B cell (primary cell): ENCODE measurements around the gene RASGEF1C. TPM values are rescaled to one million over a fixed set of nuclear protein-coding genes. Genes with fewer than 3 reads are reported as not detected.

Experiments used
- ATAC-seq: fragments of 200-7000 bp; cut with Tn5 transposase; one replicate; pipeline ENCODE4 v1.10.0; 2021; ENCODE audit warnings: low read depth, mild to moderate bottlenecking, moderate number of reproducible peaks, moderate library complexity
- CTCF ChIA-PET: fragments of 350-600 bp; sonication (Branson Sonifier 250); formaldehyde crosslinking; loops from one replicate; lab custom pipeline; 2021; ENCODE audit warnings: antibody characterized with exemption, inconsistent platforms; lab: Charles Lee
- POLR2A ChIA-PET: fragments of 350-600 bp; sonication (Branson Sonifier 250); formaldehyde crosslinking; loops from one replicate; lab custom pipeline; 2021; ENCODE audit warnings: antibody characterized with exemption; lab: Charles Lee
- DNase-seq: peaks from one replicate; pipeline ENCODE4 v3.0.0; 2013
- H2AFZ ChIP-seq: 2 replicates; pipeline ENCODE4 v1.6.1; 2012; ENCODE audit warnings: mild to moderate bottlenecking, low read depth, low read length; ENCODE audit not compliant: insufficient read depth, poor library complexity, severe bottlenecking
- H3K27ac ChIP-seq, 2 donors: 1 replicate in 1 of 2; 2 replicates in 1 of 2; pipeline ENCODE4 v1.5.1; 2012 to 2013; ENCODE audit warnings: low read length in 2 of 2, mild to moderate bottlenecking in 2 of 2, moderate library complexity in 1 of 2
- H3K27me3 ChIP-seq, 4 experiments: fragments of 200-600 bp in 1 of 4; sonication (generic) in 1 of 4; replicated peaks in 1 of 4; 1 replicate in 2 of 4; 2 replicates in 2 of 4; pipeline versions ENCODE4 v1.6.1 to v1.7.0; 2013 to 2016; ENCODE audit warnings: low read length in 3 of 4, mild to moderate bottlenecking in 2 of 4, mixed read lengths in 1 of 4, moderate library complexity in 1 of 4; ENCODE audit not compliant: insufficient read depth in 4 of 4, control insufficient read depth in 3 of 4; ENCODE audit errors: control extremely low read depth in 1 of 4
- H3K36me3 ChIP-seq, 2 experiments: replicated peaks in 1 of 2; 1 replicate in 1 of 2; 2 replicates in 1 of 2; pipeline versions ENCODE4 v1.6.1 to v1.7.1; 2013; ENCODE audit warnings: low read length in 1 of 2; ENCODE audit not compliant: insufficient read depth in 2 of 2, control insufficient read depth in 1 of 2; ENCODE audit errors: control extremely low read depth in 1 of 2, extremely low read depth in 1 of 2
- H3K4me1 ChIP-seq, 2 donors: fragments of 200-600 bp in 1 of 2; sonication (generic) in 1 of 2; 1 replicate in 1 of 2; 2 replicates in 1 of 2; pipeline versions ENCODE4 v1.5.1 to v1.6.1; 2013 to 2017; ENCODE audit warnings: low read length in 2 of 2; ENCODE audit not compliant: control insufficient read depth in 2 of 2, insufficient read depth in 2 of 2
- H3K4me2 ChIP-seq: replicated peaks from 2 replicates; pipeline ENCODE3; 2012; ENCODE audit warnings: mild to moderate bottlenecking, low read depth, low read length; ENCODE audit not compliant: poor library complexity, severe bottlenecking
- H3K4me3 ChIP-seq, 5 experiments: fragments of 200-600 bp in 1 of 5; sonication (generic) in 1 of 5; 1 replicate in 3 of 5; 2 replicates in 2 of 5; pipeline versions ENCODE4 v1.5.1 to v1.7.0; 2011 to 2016; ENCODE audit warnings: low read length in 4 of 5, mild to moderate bottlenecking in 4 of 5, low read depth in 2 of 5, control low read depth in 1 of 5, moderate library complexity in 1 of 5; ENCODE audit not compliant: insufficient read depth in 1 of 5; ENCODE audit errors: control extremely low read depth in 1 of 5, extremely low read depth in 1 of 5
- H3K79me2 ChIP-seq: fragments of 200-600 bp; sonication (generic); one replicate; pipeline ENCODE4 v1.6.0; 2016; ENCODE audit warnings: low read length; ENCODE audit not compliant: control insufficient read depth, insufficient read depth
- H3K9ac ChIP-seq: fragments of 200-600 bp; sonication (generic); 2 replicates; pipeline ENCODE4 v1.6.1; 2017; ENCODE audit warnings: mild to moderate bottlenecking, low read length, moderate library complexity
- H3K9me3 ChIP-seq, 3 donors: one replicate each; pipeline versions ENCODE4 v1.6.1 to v1.7.1; 2013; ENCODE audit warnings: low read length in 2 of 3; ENCODE audit not compliant: control insufficient read depth in 2 of 3, insufficient read depth in 1 of 3; ENCODE audit errors: control extremely low read depth in 1 of 3
- H4K20me1 ChIP-seq: 2 replicates; pipeline ENCODE4 v1.6.0; 2012; ENCODE audit warnings: mild to moderate bottlenecking, low read length; ENCODE audit not compliant: insufficient read depth, control insufficient read depth, poor library complexity, severe bottlenecking
- H3K27ac Mint-ChIP-seq: one replicate; pipeline ENCODE4 v1.8.0; 2021; ENCODE audit warnings: mixed read lengths
- H3K27me3 Mint-ChIP-seq: one replicate; pipeline ENCODE4 v1.8.0; 2021; ENCODE audit warnings: mixed read lengths
- H3K4me1 Mint-ChIP-seq: one replicate; pipeline ENCODE4 v1.8.0; 2021; ENCODE audit warnings: mixed read lengths
- H3K4me3 Mint-ChIP-seq: one replicate; pipeline ENCODE4 v1.8.0; 2021; ENCODE audit warnings: mixed read lengths
- H3K9me3 Mint-ChIP-seq: one replicate; pipeline ENCODE4 v1.8.0; 2022; ENCODE audit warnings: mixed read lengths; ENCODE audit not compliant: insufficient read depth
- EZH2 ChIP-seq: IDR thresholded peaks from 2 replicates; pipeline ENCODE4 v1.6.1; 2012; ENCODE audit warnings: borderline replicate concordance, low read depth, mild to moderate bottlenecking, moderate library complexity, low read length; ENCODE audit not compliant: insufficient read depth, poor library complexity, severe bottlenecking
- WGBS: methylation state at CpG from one replicate; pipeline ENCODE4 v1.1.5; 2013; ENCODE audit warnings: missing lambda C conversion rate; ENCODE audit not compliant: insufficient coverage; 5-methylcytosine and 5-hydroxymethylcytosine counted together
- intact Hi-C: fragments of 100-400 bp; cut with micrococcal nuclease; formaldehyde crosslinking; loops from one replicate; pipeline ENCODE4 v1.10.0; 2022
- polyA plus RNA-seq: library from polyadenylated mRNA; depleted of rRNA; stranded (reverse); fragments of >200 nt; gene quantifications from 2 replicates; pipeline ENCODE4 v1.2.3, GENCODE V29; 2012
- total RNA-seq, 2 donors: library from RNA; stranded (reverse); fragments of 120-200 nt in 1 of 2; gene quantifications; 1 replicate in 1 of 2; 2 replicates in 1 of 2; pipeline versions ENCODE4 v1.2.3 to v1.2.4, GENCODE V29; 2013 to 2022
- TF ChIP-seq, protein P1 (sequence below): fragments of 200-600 bp; IDR thresholded peaks from one replicate; pipeline ENCODE4 v1.8.0; 2022; ENCODE audit warnings: antibody characterized with exemption, mild to moderate bottlenecking

RASGEF1C gene
- total and polyA plus RNA-seq, 2 donors (not counting 1 experiment from before 2014, with no cell fraction given) = not detected

DNA sequence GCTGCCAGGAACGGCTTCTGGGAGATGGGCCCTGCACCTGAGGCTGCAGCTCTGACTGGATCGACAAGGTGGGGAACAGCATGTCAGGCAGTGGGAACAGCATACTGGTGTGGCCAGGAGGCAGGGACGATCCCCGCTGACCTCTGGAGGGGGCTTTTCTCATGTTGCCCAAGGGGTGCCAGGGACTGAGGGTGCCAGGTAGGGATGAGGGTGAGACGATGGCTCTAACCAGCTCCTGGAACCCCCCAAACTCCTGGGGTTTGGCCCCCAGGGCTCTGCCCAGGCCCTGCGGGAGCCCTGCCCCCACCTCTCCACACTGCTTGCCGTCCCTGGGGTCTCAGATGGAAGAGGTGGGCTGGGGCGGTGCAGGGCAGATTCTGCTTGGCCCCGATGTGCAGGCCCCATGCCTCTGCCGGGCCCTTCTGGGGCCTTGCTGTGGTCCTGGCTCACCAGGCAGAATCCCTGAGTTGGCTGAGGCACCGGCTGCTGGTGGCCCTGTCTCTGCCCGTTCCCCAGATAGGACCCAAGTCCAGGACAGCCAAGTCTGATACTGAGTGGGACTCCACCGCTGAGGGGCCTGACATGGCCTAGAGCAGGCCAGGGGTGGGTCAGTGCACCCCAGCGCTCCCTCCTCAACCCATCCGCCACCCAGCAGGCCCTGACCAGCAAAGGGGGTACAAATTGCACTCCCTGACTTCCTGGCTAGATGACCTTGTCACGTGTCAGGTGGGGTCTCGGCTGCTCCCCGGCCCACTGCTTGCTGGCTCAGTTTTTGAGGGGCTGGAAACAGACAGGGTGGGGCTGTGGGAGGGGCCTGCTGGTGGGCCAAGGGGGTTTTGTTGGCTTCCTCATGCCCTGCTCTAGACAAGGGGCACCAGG is 109.0 kb downstream of the RASGEF1C start:
- intact Hi-C loops = no loop called here
- no peak overlapping the region for H3K27ac Mint-ChIP-seq

More for the DNA sequence above, 109.0 kb downstream of the RASGEF1C start:
- POLR2A ChIA-PET = no interaction called here
- Histone ChIP-seq H3K27ac (no peak overlapping the region), H3K79me2 (no peaks in the 10 kb centered on the region), H3K4me2 (no peak overlapping the region), H4K20me1 (no peaks in the 10 kb centered on the region), H3K4me3 (no peak overlapping the region), H3K9me3 (no peaks in the 10 kb centered on the region), H3K4me1 (no peaks in the 10 kb centered on the region), H3K36me3 (no peaks in the 10 kb centered on the region), H2AFZ (no peak overlapping the region), H3K9ac (no peak overlapping the region), H3K27me3 (no peaks in the 10 kb centered on the region)
- peaks cover 16% of the 10 kb centered on the region for H3K27me3 Mint-ChIP-seq
- peaks cover 2% of the 10 kb centered on the region for H3K9me3 Mint-ChIP-seq
- H3K4me3 Mint-ChIP-seq = no peak overlapping the region
- ATAC-seq (no peak), DNase-seq (no peak)
- TF ChIP-seq EZH2 = no peak
- TF ChIP-seq, protein P1, sequence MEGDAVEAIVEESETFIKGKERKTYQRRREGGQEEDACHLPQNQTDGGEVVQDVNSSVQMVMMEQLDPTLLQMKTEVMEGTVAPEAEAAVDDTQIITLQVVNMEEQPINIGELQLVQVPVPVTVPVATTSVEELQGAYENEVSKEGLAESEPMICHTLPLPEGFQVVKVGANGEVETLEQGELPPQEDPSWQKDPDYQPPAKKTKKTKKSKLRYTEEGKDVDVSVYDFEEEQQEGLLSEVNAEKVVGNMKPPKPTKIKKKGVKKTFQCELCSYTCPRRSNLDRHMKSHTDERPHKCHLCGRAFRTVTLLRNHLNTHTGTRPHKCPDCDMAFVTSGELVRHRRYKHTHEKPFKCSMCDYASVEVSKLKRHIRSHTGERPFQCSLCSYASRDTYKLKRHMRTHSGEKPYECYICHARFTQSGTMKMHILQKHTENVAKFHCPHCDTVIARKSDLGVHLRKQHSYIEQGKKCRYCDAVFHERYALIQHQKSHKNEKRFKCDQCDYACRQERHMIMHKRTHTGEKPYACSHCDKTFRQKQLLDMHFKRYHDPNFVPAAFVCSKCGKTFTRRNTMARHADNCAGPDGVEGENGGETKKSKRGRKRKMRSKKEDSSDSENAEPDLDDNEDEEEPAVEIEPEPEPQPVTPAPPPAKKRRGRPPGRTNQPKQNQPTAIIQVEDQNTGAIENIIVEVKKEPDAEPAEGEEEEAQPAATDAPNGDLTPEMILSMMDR = no peak
- 89% methylated on average over 17 of the region's 18 CpGs for WGBS
- CTCF ChIA-PET = no interaction called here
- H3K4me1 Mint-ChIP-seq = no peaks in the 10 kb centered on the region
